Natural killer cell (primary cell): Measurements from ENCODE around the gene BACH1. TPM values are rescaled to one million over a fixed set of nuclear protein-coding genes. Genes with fewer than 3 reads are reported as not detected.

ENCODE experiments used
- ATAC-seq, 3 donors: fragments of 150-1000 bp in 2 of 3; fragments of 200-7000 bp in 1 of 3; cut with Tn5 transposase; 1 replicate in 1 of 3; 2 replicates in 2 of 3; pipeline ENCODE4 v1.10.0; 2021; ENCODE audit warnings: mild to moderate bottlenecking in 2 of 3, moderate library complexity in 2 of 3
- DNase-seq, 2 donors: peaks; one replicate each; pipeline versions ENCODE4 v3.0.0 to v3.0.0-alpha.2; 2013 to 2021; ENCODE audit warnings: mixed read lengths in 1 of 2
- H3K27ac ChIP-seq: one replicate; pipeline ENCODE4 v1.5.1; 2013; ENCODE audit warnings: mild to moderate bottlenecking, low read length
- H3K27me3 ChIP-seq: one replicate; pipeline ENCODE4 v1.6.1; 2013; ENCODE audit warnings: low read length; ENCODE audit not compliant: control insufficient read depth, insufficient read depth
- H3K36me3 ChIP-seq: one replicate; pipeline ENCODE4 v1.6.1; 2013; ENCODE audit warnings: low read length; ENCODE audit not compliant: control insufficient read depth, insufficient read depth
- H3K4me1 ChIP-seq: one replicate; pipeline ENCODE4 v1.6.1; 2013; ENCODE audit warnings: low read length; ENCODE audit not compliant: control insufficient read depth, insufficient read depth
- H3K4me3 ChIP-seq: one replicate; pipeline ENCODE4 v1.5.1; 2013; ENCODE audit warnings: low read length
- H3K9me3 ChIP-seq: one replicate; pipeline ENCODE4 v1.6.1; 2013; ENCODE audit warnings: low read length; ENCODE audit not compliant: control insufficient read depth, insufficient read depth
- H3K27ac Mint-ChIP-seq, 2 donors: one replicate each; pipeline ENCODE4 v1.8.0; 2022; ENCODE audit warnings: mild to moderate bottlenecking in 2 of 2, mixed read lengths in 2 of 2, moderate library complexity in 1 of 2
- H3K27me3 Mint-ChIP-seq, 2 donors: one replicate each; pipeline ENCODE4 v1.8.0; 2022; ENCODE audit warnings: low read depth in 2 of 2, mixed read lengths in 2 of 2
- H3K36me3 Mint-ChIP-seq: one replicate; pipeline ENCODE4 v1.8.0; 2022; ENCODE audit warnings: mixed read lengths
- H3K4me1 Mint-ChIP-seq, 2 donors: one replicate each; pipeline ENCODE4 v1.8.0; 2022; ENCODE audit warnings: mixed read lengths in 2 of 2
- H3K4me3 Mint-ChIP-seq: one replicate; pipeline ENCODE4 v1.8.0; 2022; ENCODE audit warnings: mild to moderate bottlenecking, moderate library complexity, mixed read lengths
- H3K9me3 Mint-ChIP-seq, 2 donors: one replicate each; pipeline ENCODE4 v1.8.0; 2022; ENCODE audit warnings: mixed read lengths in 2 of 2
- CTCF ChIP-seq: fragments of 200-600 bp; IDR thresholded peaks from one replicate; pipeline ENCODE4 v1.8.0; 2022; ENCODE audit warnings: antibody characterized with exemption
- WGBS: methylation state at CpG from one replicate; pipeline ENCODE4 v1.1.7; 2013; ENCODE audit warnings: missing lambda C conversion rate; ENCODE audit not compliant: insufficient coverage; 5-methylcytosine and 5-hydroxymethylcytosine counted together
- intact Hi-C: fragments of 100-400 bp; cut with micrococcal nuclease; formaldehyde crosslinking; loops from one replicate; pipeline ENCODE4 v1.14.2; 2022
- total RNA-seq, 4 donors: library from RNA; stranded (reverse); fragments of 120-200 nt in 1 of 4; gene quantifications; one replicate each; pipeline versions ENCODE4 v1.2.3 to v1.2.4, GENCODE V29; 2013 to 2022

The BACH1 gene
- total RNA-seq, 3 donors from 2014 or later (not counting 1 experiment from before 2014, with no cell fraction given) = 74.2 to 111 (median 86.3) TPM

- no peak overlapping the region for H3K4me3 Mint-ChIP-seq
- 92% methylated on average over 3 of the region's 3 CpGs for WGBS
- H3K36me3 Mint-ChIP-seq = peaks cover 6% of the 10 kb centered on the region
- H3K9me3 Mint-ChIP-seq = no peaks in the 10 kb centered on the region
- H3K27me3 Mint-ChIP-seq = no peaks in the 10 kb centered on the region
- H3K27ac Mint-ChIP-seq = no peak overlapping the region
- Histone ChIP-seq H3K4me1 (no peaks in the 10 kb centered on the region), H3K36me3 (peaks cover 9% of the 10 kb centered on the region), H3K27me3 (no peaks in the 10 kb centered on the region), H3K9me3 (no peaks in the 10 kb centered on the region), H3K4me3 (no peak overlapping the region), H3K27ac (no peak overlapping the region)
- ATAC-seq (no peak), DNase-seq (no peak)
- intact Hi-C loops = no loop called here
- peaks cover 18 to 26% of the 10 kb centered on the region in 2 donors for H3K4me1 Mint-ChIP-seq
- TF ChIP-seq CTCF = no peak
These were observed 37.0 kb downstream of the BACH1 start for GRCh38 chr21:29335720-29336119.

DNA sequence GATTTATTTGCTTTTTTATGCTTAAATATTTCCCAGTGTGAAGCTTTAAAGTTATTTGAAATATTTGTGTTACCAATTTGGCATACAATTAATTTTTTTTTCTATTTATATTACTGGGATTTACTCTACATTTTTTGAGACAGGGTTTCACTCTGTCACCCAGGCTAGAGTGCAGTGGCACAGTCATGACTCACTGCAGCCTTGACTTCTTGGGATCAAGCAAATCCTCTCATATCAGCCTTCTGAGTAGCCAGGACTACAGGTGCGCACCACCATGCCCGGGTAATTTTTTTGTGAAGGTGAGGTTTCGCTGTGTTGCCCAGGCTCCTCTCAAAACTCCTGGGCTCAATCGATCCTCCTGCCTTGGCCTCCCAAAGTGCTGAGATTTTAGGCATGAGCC, 39.5 kb downstream of the BACH1 start:
- intact Hi-C loops = no loop called here
- Histone ChIP-seq H3K9me3 (no peaks in the 10 kb centered on the region), H3K4me1 (no peaks in the 10 kb centered on the region), H3K27me3 (no peaks in the 10 kb centered on the region), H3K36me3 (peaks cover 9% of the 10 kb centered on the region), H3K27ac (no peak overlapping the region), H3K4me3 (no peak overlapping the region)
- DNase-seq (no peak), ATAC-seq (no peak)
- Mint-ChIP-seq H3K27ac (no peak overlapping the region), H3K27me3 (no peaks in the 10 kb centered on the region), H3K9me3 (no peaks in the 10 kb centered on the region), H3K4me1 (peaks cover 20 to 21% of the 10 kb centered on the region in 2 donors), H3K4me3 (no peak overlapping the region), H3K36me3 (no peaks in the 10 kb centered on the region)
- WGBS = 95% methylated on average over 4 of the region's 4 CpGs
- no peak for TF ChIP-seq CTCF

DNA sequence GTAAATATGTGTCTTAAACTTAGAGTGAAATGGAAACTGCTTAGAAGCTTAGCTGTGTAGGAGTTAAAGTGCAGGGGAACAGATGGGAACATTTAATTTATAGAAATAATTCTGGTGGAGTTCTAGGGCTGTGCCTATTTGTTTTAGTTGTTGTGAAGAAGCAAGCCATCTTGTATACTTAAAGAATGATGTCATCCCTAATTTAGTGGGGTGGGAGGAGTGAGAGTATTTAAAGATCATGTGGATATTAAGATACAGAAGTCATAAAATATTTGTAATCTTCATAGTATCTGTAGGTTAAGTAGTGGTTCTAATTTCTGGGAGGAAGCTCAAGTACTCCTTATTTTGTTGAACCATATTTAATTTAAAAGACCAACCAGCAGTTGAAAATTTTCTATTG, 41.5 kb downstream of the BACH1 start:
- H3K4me3 Mint-ChIP-seq = no peak overlapping the region

More for the DNA sequence above, 41.5 kb downstream of the BACH1 start:
- intact Hi-C loops = loop anchor here (10.0 kb wide), 1 partner anchor 75 kb away; no protein-coding TSS in a partner anchor
- Mint-ChIP-seq H3K27ac (no peak overlapping the region), H3K27me3 (no peaks in the 10 kb centered on the region), H3K36me3 (no peaks in the 10 kb centered on the region), H3K4me1 (peaks cover 15 to 16% of the 10 kb centered on the region in 2 donors), H3K9me3 (no peaks in the 10 kb centered on the region)
- no peak for ATAC-seq
- no peaks in the 10 kb centered on the region for H3K9me3 ChIP-seq
- no peak for DNase-seq
- H3K4me3 ChIP-seq = no peak overlapping the region
- no peaks in the 10 kb centered on the region for H3K27me3 ChIP-seq
- peaks cover 10% of the 10 kb centered on the region for H3K36me3 ChIP-seq
- H3K4me1 ChIP-seq = no peaks in the 10 kb centered on the region
- H3K27ac ChIP-seq = no peak overlapping the region
- TF ChIP-seq CTCF = no peak
